Keratinocyte (primary cell): Measurements from ENCODE around the gene GALNT6. TPM values are rescaled to one million over a fixed set of nuclear protein-coding genes. Genes with fewer than 3 reads are reported as not detected.

Source experiments
- DNase-seq: peaks from one replicate; pipeline ENCODE4 v3.0.0-alpha.2; 2011; ENCODE audit warnings: low read depth, missing footprints, low spot score
- FAIRE-seq: peaks from 2 replicates; lab custom pipeline; 2011; peaks lifted over from hg19 to GRCh38; lab: Jason Lieb, UNC
- H2AFZ ChIP-seq: 2 replicates; pipeline ENCODE4 v1.6.0; 2012; ENCODE audit warnings: low read length, control low read depth, inconsistent platforms; ENCODE audit not compliant: control insufficient read depth
- H3K27ac ChIP-seq: 2 replicates; pipeline ENCODE4 v1.5.1; 2011; ENCODE audit warnings: low read length; ENCODE audit not compliant: control insufficient read depth, insufficient read depth
- H3K27me3 ChIP-seq: 3 replicates; pipeline ENCODE4 v1.6.0; 2011; ENCODE audit warnings: low read length; ENCODE audit not compliant: control insufficient read depth, insufficient read depth; ENCODE audit errors: extremely low read depth
- H3K36me3 ChIP-seq, 2 experiments: 2 replicates in 1 of 2; 3 replicates in 1 of 2; pipeline ENCODE4 v1.5.1; 2011; ENCODE audit warnings: low read length in 2 of 2, mild to moderate bottlenecking in 1 of 2; ENCODE audit not compliant: control insufficient read depth in 2 of 2, insufficient read depth in 2 of 2; ENCODE audit errors: extremely low read depth in 1 of 2
- H3K4me1 ChIP-seq: 3 replicates; pipeline ENCODE4 v1.5.1; 2011; ENCODE audit warnings: low read length; ENCODE audit not compliant: control insufficient read depth, insufficient read depth; ENCODE audit errors: extremely low read depth
- H3K4me2 ChIP-seq: 3 replicates; pipeline ENCODE4 v1.6.0; 2011; ENCODE audit warnings: low read depth, low read length; ENCODE audit not compliant: control insufficient read depth, insufficient read depth; ENCODE audit errors: extremely low read depth
- H3K4me3 ChIP-seq, 3 experiments: fragments of 200-600 bp in 1 of 3; sonication (generic) in 1 of 3; 2 replicates in 2 of 3; 3 replicates in 1 of 3; pipeline ENCODE4 v1.5.1; 2011 to 2016; ENCODE audit warnings: low read length in 3 of 3, mild to moderate bottlenecking in 3 of 3, control low read depth in 2 of 3, inconsistent platforms in 1 of 3, low read depth in 1 of 3, mixed read lengths in 1 of 3, mixed run types in 1 of 3, moderate library complexity in 1 of 3; ENCODE audit not compliant: control insufficient read depth in 2 of 3, insufficient read depth in 2 of 3; ENCODE audit errors: extremely low read depth in 1 of 3
- H3K79me2 ChIP-seq: 2 replicates; pipeline ENCODE4 v1.6.0; 2012; ENCODE audit warnings: low read length; ENCODE audit not compliant: control insufficient read depth, insufficient read depth
- H3K9ac ChIP-seq: 3 replicates; pipeline ENCODE4 v1.6.0; 2011; ENCODE audit warnings: low read length; ENCODE audit not compliant: control insufficient read depth, insufficient read depth; ENCODE audit errors: extremely low read depth
- H3K9me1 ChIP-seq: 3 replicates; pipeline ENCODE4 v1.6.0; 2011; ENCODE audit warnings: low read length; ENCODE audit not compliant: control insufficient read depth, insufficient read depth; ENCODE audit errors: extremely low read depth
- H3K9me3 ChIP-seq: 2 replicates; pipeline ENCODE4 v1.5.1; 2012; ENCODE audit warnings: low read depth, low read length; ENCODE audit not compliant: control insufficient read depth
- H4K20me1 ChIP-seq: 3 replicates; pipeline ENCODE4 v1.6.0; 2011; ENCODE audit warnings: low read length; ENCODE audit not compliant: control insufficient read depth, insufficient read depth; ENCODE audit errors: extremely low read depth
- EZH2 ChIP-seq: IDR thresholded peaks from one replicate; pipeline ENCODE4 v1.6.1; 2012; ENCODE audit warnings: inconsistent platforms, mild to moderate bottlenecking, low read length, moderate library complexity
- dilution Hi-C: fragments of 300-500 bp; cut with MboI; formaldehyde crosslinking; loops from one replicate; pipeline ENCODE4 v1.7.0; 2020; ENCODE audit warnings: low sequenced_read_pairs; ENCODE audit not compliant: extremely low pct_ligation_motif_present
- polyA plus RNA-seq, 5 experiments: library from polyadenylated mRNA; depleted of rRNA in 3 of 5; stranded (reverse) in 3 of 5; stranded (forward) in 1 of 5; unstranded in 1 of 5; fragments of >200 nt; gene quantifications; 1 replicate in 1 of 5; 2 replicates in 3 of 5; 3 replicates in 1 of 5; pipeline versions ENCODE4 v1.2.1 to v1.2.3, GENCODE V29; 2011 to 2012; ENCODE audit warnings: missing spikeins in 2 of 5, low read depth in 1 of 5, low replicate concordance in 1 of 5
- TF ChIP-seq, protein P1 (sequence below), 3 experiments: IDR thresholded peaks in 1 of 3; conservative IDR thresholded peaks in 1 of 3; optimal IDR thresholded peaks in 1 of 3; 2 replicates in 2 of 3; 3 replicates in 1 of 3; pipeline versions ENCODE3 to v1.5.1; 2011; ENCODE audit warnings: low read length in 3 of 3, mild to moderate bottlenecking in 3 of 3, moderate library complexity in 2 of 3, control low read depth in 1 of 3, inconsistent platforms in 1 of 3; ENCODE audit not compliant: insufficient read depth in 2 of 3; ENCODE audit errors: extremely low read depth in 1 of 3

GALNT6 gene
- polyA plus RNA-seq, 1 donor (not counting 4 experiments of a cell fraction or from before 2014, with no cell fraction given), result 42.7 TPM

DNA sequence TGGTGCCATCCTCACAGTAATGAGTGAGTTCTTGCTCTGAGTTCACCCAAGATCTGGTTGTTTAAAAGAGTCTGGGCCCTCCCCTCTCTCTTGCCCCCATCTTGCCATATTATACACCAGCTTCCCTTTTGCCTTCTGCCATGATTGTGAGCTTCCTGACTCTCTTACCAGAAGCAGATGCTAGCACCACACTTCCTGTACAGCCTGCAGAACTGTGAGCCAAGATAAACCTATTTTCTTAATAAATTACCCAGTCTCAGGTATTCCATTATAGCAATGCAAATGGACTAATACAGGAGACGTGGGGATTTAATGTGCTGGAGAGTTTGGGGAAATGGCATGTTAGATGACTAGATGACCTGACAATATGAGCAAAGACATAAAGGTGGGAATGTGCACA is 46.2 kb upstream of the GALNT6 start:
- FAIRE-seq (no peak), DNase-seq (no peak)
- Histone ChIP-seq H3K4me2 (no peak overlapping the region), H3K4me1 (no peaks in the 10 kb centered on the region), H3K4me3 (no peak overlapping the region), H3K79me2 (no peaks in the 10 kb centered on the region), H3K27ac (no peak overlapping the region), H3K27me3 (no peaks in the 10 kb centered on the region), H3K9ac (no peak overlapping the region), H3K9me1 (no peaks in the 10 kb centered on the region), H2AFZ (no peak overlapping the region), H4K20me1 (no peaks in the 10 kb centered on the region), H3K9me3 (no peaks in the 10 kb centered on the region), H3K36me3 (no peaks in the 10 kb centered on the region)
- dilution Hi-C loops, result no loop called here
- TF ChIP-seq EZH2, result no peak
- TF ChIP-seq, protein P1, sequence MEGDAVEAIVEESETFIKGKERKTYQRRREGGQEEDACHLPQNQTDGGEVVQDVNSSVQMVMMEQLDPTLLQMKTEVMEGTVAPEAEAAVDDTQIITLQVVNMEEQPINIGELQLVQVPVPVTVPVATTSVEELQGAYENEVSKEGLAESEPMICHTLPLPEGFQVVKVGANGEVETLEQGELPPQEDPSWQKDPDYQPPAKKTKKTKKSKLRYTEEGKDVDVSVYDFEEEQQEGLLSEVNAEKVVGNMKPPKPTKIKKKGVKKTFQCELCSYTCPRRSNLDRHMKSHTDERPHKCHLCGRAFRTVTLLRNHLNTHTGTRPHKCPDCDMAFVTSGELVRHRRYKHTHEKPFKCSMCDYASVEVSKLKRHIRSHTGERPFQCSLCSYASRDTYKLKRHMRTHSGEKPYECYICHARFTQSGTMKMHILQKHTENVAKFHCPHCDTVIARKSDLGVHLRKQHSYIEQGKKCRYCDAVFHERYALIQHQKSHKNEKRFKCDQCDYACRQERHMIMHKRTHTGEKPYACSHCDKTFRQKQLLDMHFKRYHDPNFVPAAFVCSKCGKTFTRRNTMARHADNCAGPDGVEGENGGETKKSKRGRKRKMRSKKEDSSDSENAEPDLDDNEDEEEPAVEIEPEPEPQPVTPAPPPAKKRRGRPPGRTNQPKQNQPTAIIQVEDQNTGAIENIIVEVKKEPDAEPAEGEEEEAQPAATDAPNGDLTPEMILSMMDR (optimal IDR thresholded peaks at IDR 0.05 in 1 of 3, IDR thresholded peaks at IDR 0.05 in 1 of 3, conservative IDR thresholded peaks at IDR 0.05 in 1 of 3; ENCODE audit: extremely low read depth in 1 of 3, insufficient read depth in 2 of 3, low read length in 3 of 3), result no peak

DNA sequence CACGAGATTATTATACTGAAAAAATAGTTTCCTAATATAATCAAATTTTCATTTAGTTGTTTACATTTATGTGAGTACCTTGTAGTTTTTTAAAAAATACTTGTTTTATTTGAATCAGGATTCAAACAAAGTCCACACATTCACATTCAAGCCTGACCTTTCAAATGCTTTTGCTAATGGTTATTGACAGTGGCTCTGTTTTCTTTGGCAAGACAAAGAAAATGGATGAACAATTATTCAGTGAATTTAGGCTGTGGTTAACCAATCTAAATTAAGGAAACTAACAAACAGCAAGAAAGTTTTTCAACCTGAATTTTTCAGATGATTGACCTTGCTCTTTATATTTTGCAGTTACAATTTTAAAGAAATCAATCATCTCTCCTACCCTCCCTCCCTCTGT is 43.1 kb upstream of the GALNT6 start:
- H4K20me1 ChIP-seq, result no peaks in the 10 kb centered on the region
- H3K9ac ChIP-seq, result no peak overlapping the region
- H3K27me3 ChIP-seq, result no peaks in the 10 kb centered on the region
- no peak overlapping the region for H2AFZ ChIP-seq
- H3K9me1 ChIP-seq, result no peaks in the 10 kb centered on the region
- dilution Hi-C loops, result no loop called here
- no peaks in the 10 kb centered on the region for H3K9me3 ChIP-seq
- H3K4me2 ChIP-seq, result no peak overlapping the region
- H3K4me1 ChIP-seq, result no peaks in the 10 kb centered on the region
- H3K4me3 ChIP-seq, result no peak overlapping the region
- FAIRE-seq, result no peak
- TF ChIP-seq EZH2, result no peak
- TF ChIP-seq, protein P1 (optimal IDR thresholded peaks at IDR 0.05 in 1 of 3, IDR thresholded peaks at IDR 0.05 in 1 of 3, conservative IDR thresholded peaks at IDR 0.05 in 1 of 3; ENCODE audit: extremely low read depth in 1 of 3, insufficient read depth in 2 of 3, low read length in 3 of 3), result no peak
- no peaks in the 10 kb centered on the region for H3K36me3 ChIP-seq
- H3K27ac ChIP-seq, result no peak overlapping the region
- H3K79me2 ChIP-seq, result no peaks in the 10 kb centered on the region
- DNase-seq, result no peak
